ENCODE results near the gene RNASE13.

Gene RNASE13

GRCh38 chr14:21077672-21078071 lies 43.1 kb upstream of the RNASE13 start:
- H3F3A ChIP-seq (ENCODE audit: insufficient read depth, low read length): no peaks in the 10 kb centered on the region
- no peaks in the 10 kb centered on the region for H3K4me1 ChIP-seq (ENCODE audit: insufficient read depth, low read length, severe bottlenecking)
- H3K79me2 ChIP-seq (ENCODE audit: insufficient read depth, low read length): no peaks in the 10 kb centered on the region
- TF ChIP-seq CTCF (IDR thresholded peaks at IDR 0.05; ENCODE audit: low read length): no peak
- no peak for TF ChIP-seq EZH2 (IDR thresholded peaks at IDR 0.05; ENCODE audit: borderline replicate concordance, low read length)
- H4K20me1 ChIP-seq (ENCODE audit: insufficient read depth, low read length): no peaks in the 10 kb centered on the region
- peaks cover 6% of the 10 kb centered on the region; the same call in 1 of the 2 replicates for H3K27me3 ChIP-seq (ENCODE audit: insufficient read depth, low read length)
- H3K27ac ChIP-seq (ENCODE audit: low read depth, low read length, poor library complexity, severe bottlenecking): no peak overlapping the region
- no peak overlapping the region for H3K9ac ChIP-seq (ENCODE audit: low read length)
- H3K4me3 ChIP-seq (ENCODE audit: low read depth, low read length, poor library complexity, severe bottlenecking): no peak overlapping the region
- no peak overlapping the region for H3K4me2 ChIP-seq (ENCODE audit: low read length)
- no peaks in the 10 kb centered on the region for H3K9me3 ChIP-seq (ENCODE audit: low read length)
- no peak overlapping the region for H2AFZ ChIP-seq (ENCODE audit: low read length)
- H3K36me3 ChIP-seq (ENCODE audit: insufficient read depth, low read length): no peaks in the 10 kb centered on the region
- no peaks in the 10 kb centered on the region for H3K9me2 ChIP-seq (ENCODE audit: low read depth, low read length)

- Histone ChIP-seq H3K27me3 (ENCODE audit: insufficient read depth, low read length) (no peaks in the 10 kb centered on the region), H3K9ac (ENCODE audit: low read length) (no peak overlapping the region), H3K4me1 (ENCODE audit: insufficient read depth, low read length, severe bottlenecking) (peaks cover 10% of the 10 kb centered on the region), H3K9me2 (ENCODE audit: low read depth, low read length) (no peaks in the 10 kb centered on the region), H2AFZ (ENCODE audit: low read length) (no peak overlapping the region), H3K27ac (ENCODE audit: low read depth, low read length, poor library complexity, severe bottlenecking) (no peak overlapping the region), H3F3A (ENCODE audit: insufficient read depth, low read length) (no peaks in the 10 kb centered on the region), H3K36me3 (ENCODE audit: insufficient read depth, low read length) (no peaks in the 10 kb centered on the region), H3K9me3 (ENCODE audit: low read length) (no peaks in the 10 kb centered on the region), H3K4me3 (ENCODE audit: low read depth, low read length, poor library complexity, severe bottlenecking) (no peak overlapping the region), H3K79me2 (ENCODE audit: insufficient read depth, low read length) (no peaks in the 10 kb centered on the region), H4K20me1 (ENCODE audit: insufficient read depth, low read length) (no peaks in the 10 kb centered on the region), H3K4me2 (ENCODE audit: low read length) (no peak overlapping the region)
- no peak for TF ChIP-seq EZH2 (IDR thresholded peaks at IDR 0.05; ENCODE audit: borderline replicate concordance, low read length)
- TF ChIP-seq CTCF (IDR thresholded peaks at IDR 0.05; ENCODE audit: low read length): no peak
These were observed 41.3 kb upstream of the RNASE13 start for GRCh38 chr14:21075719-21076437.

GRCh38 chr14:21074398-21075272 lies 40.0 kb upstream of the RNASE13 start:
- H3K36me3 ChIP-seq (ENCODE audit: insufficient read depth, low read length): no peaks in the 10 kb centered on the region

More at GRCh38 chr14:21074398-21075272, 40.0 kb upstream of the RNASE13 start:
- Histone ChIP-seq H3F3A (ENCODE audit: insufficient read depth, low read length) (no peaks in the 10 kb centered on the region), H3K27me3 (ENCODE audit: insufficient read depth, low read length) (0 out of 2 replicates have a peak, but pooled peaks cover 2% of the 10 kb centered on the region), H3K4me2 (ENCODE audit: low read length) (no peak overlapping the region), H3K9me2 (ENCODE audit: low read depth, low read length) (no peaks in the 10 kb centered on the region), H3K4me1 (ENCODE audit: insufficient read depth, low read length, severe bottlenecking) (peaks cover 20% of the 10 kb centered on the region), H4K20me1 (ENCODE audit: insufficient read depth, low read length) (no peaks in the 10 kb centered on the region), H2AFZ (ENCODE audit: low read length) (no peak overlapping the region), H3K27ac (ENCODE audit: low read depth, low read length, poor library complexity, severe bottlenecking) (no peak overlapping the region), H3K9me3 (ENCODE audit: low read length) (no peaks in the 10 kb centered on the region), H3K79me2 (ENCODE audit: insufficient read depth, low read length) (no peaks in the 10 kb centered on the region), H3K9ac (ENCODE audit: low read length) (no peak overlapping the region), H3K4me3 (ENCODE audit: low read depth, low read length, poor library complexity, severe bottlenecking) (no peak overlapping the region)
- TF ChIP-seq CTCF (IDR thresholded peaks at IDR 0.05; ENCODE audit: low read length): no peak
- no peak for TF ChIP-seq EZH2 (IDR thresholded peaks at IDR 0.05; ENCODE audit: borderline replicate concordance, low read length)

Measured in OCI-LY1 (cell line).